Cardiac muscle cell (in vitro differentiated cells and primary cell): ENCODE data around the gene KLK5. TPM values are rescaled to one million over a fixed set of nuclear protein-coding genes. Genes with fewer than 3 reads are reported as not detected.

Source experiments
- DNase-seq, 2 donors: peaks; one replicate each; pipeline versions ENCODE4 v3.0.0 to v3.0.0-alpha.2; 2010 to 2017; ENCODE audit warnings: low read depth in 1 of 2, low spot score in 1 of 2
- H3K27ac ChIP-seq: fragments of 200-600 bp; sonication (generic); 2 replicates; pipeline ENCODE4 v1.5.1; 2016
- H3K27me3 ChIP-seq: fragments of 200-600 bp; sonication (generic); 2 replicates; pipeline ENCODE4 v1.6.0; 2016; ENCODE audit warnings: control low read depth
- H3K36me3 ChIP-seq: fragments of 200-600 bp; sonication (generic); 2 replicates; pipeline ENCODE4 v1.5.1; 2016; ENCODE audit warnings: control low read depth
- H3K4me1 ChIP-seq: fragments of 200-600 bp; sonication (generic); 2 replicates; pipeline ENCODE4 v1.8.1; 2017; ENCODE audit warnings: low read depth, mild to moderate bottlenecking, mixed run types
- H3K4me3 ChIP-seq: fragments of 200-600 bp; sonication (generic); 2 replicates; pipeline ENCODE4 v1.5.1; 2016; ENCODE audit warnings: mild to moderate bottlenecking
- H3K9me3 ChIP-seq: fragments of 200-600 bp; sonication (generic); 2 replicates; pipeline ENCODE4 v1.5.1; 2017; ENCODE audit warnings: low read depth, mild to moderate bottlenecking, control low read depth
- polyA plus RNA-seq: library from polyadenylated mRNA; unstranded; fragments of >200 nt; fragmentation: Nextera tagmentation; extraction: Ambion mirVana; gene quantifications from 2 replicates; pipeline ENCODE4 v1.2.1, GENCODE V29; 2016
- total RNA-seq: library from RNA; depleted of rRNA; stranded (reverse); fragments of >200 nt; gene quantifications from 2 replicates; pipeline ENCODE4 v1.2.3, GENCODE V29; 2016
- TF ChIP-seq, protein P1 (sequence below): IDR thresholded peaks from 2 replicates; pipeline ENCODE4 v1.5.1; 2012; ENCODE audit warnings: low read depth, mild to moderate bottlenecking, low read length

The KLK5 gene, protein sequence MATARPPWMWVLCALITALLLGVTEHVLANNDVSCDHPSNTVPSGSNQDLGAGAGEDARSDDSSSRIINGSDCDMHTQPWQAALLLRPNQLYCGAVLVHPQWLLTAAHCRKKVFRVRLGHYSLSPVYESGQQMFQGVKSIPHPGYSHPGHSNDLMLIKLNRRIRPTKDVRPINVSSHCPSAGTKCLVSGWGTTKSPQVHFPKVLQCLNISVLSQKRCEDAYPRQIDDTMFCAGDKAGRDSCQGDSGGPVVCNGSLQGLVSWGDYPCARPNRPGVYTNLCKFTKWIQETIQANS
- total RNA-seq (not detected in 2 replicates), polyA plus RNA-seq (not detected in 2 replicates)

- Histone ChIP-seq H3K36me3 (no peaks in the 10 kb centered on the region), H3K27me3 (no peaks in the 10 kb centered on the region), H3K4me3 (no peak within 1 kb of the TSS), H3K9me3 (no peaks in the 10 kb centered on the region), H3K27ac (no peak within 1 kb of the TSS), H3K4me1 (no peaks in the 10 kb centered on the region)
- TF ChIP-seq, protein P1, sequence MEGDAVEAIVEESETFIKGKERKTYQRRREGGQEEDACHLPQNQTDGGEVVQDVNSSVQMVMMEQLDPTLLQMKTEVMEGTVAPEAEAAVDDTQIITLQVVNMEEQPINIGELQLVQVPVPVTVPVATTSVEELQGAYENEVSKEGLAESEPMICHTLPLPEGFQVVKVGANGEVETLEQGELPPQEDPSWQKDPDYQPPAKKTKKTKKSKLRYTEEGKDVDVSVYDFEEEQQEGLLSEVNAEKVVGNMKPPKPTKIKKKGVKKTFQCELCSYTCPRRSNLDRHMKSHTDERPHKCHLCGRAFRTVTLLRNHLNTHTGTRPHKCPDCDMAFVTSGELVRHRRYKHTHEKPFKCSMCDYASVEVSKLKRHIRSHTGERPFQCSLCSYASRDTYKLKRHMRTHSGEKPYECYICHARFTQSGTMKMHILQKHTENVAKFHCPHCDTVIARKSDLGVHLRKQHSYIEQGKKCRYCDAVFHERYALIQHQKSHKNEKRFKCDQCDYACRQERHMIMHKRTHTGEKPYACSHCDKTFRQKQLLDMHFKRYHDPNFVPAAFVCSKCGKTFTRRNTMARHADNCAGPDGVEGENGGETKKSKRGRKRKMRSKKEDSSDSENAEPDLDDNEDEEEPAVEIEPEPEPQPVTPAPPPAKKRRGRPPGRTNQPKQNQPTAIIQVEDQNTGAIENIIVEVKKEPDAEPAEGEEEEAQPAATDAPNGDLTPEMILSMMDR = no peak
- DNase-seq = no peak
Observed at GRCh38 chr19:50952910-50953309, at the start of gene KLK5. TSS of gene KLK5 (minus strand) at chr19:50953038. CDS start at chr19:50952657, 381 bp downstream.

- no peak for DNase-seq
- no peaks in the 10 kb centered on the region for H3K4me1 ChIP-seq
- H3K4me3 ChIP-seq = no peak overlapping the region
- TF ChIP-seq, protein P1 = no peak
- no peaks in the 10 kb centered on the region for H3K36me3 ChIP-seq
- H3K27ac ChIP-seq = no peak overlapping the region
- H3K27me3 ChIP-seq = peaks cover 11% of the 10 kb centered on the region
- H3K9me3 ChIP-seq = no peaks in the 10 kb centered on the region
Observed at GRCh38 chr19:51002089-51002532, 49.3 kb upstream of the KLK5 start.

DNA sequence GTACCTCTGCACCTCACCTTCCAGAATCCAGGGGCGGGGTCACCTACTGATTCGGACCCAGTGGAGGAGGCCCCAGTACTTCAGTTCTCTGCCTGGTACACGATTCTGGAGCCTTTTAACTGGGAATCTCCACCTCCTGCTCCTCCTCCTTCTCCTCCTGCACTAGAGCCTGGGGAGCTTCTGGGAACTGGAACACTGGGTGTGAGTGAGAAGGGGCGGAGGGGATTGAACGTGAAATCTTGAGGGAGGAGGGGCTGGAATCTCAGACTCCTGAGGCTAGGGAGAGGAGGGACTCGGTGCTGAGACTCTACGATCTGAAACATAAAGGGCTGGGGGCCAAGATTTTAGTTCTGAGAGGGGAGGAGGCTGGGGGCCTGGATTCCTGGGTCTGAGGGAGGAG, 48.7 kb upstream of the KLK5 start, which contains the start of gene KLK8:
KLK8 (minus strand) TSS at position 90 of the 400 bp plus-strand sequence. CDS start 437 bp downstream, outside the sequence.
- no peak within 1 kb of the TSS for H3K4me3 ChIP-seq
- H3K27me3 ChIP-seq = peaks cover 5% of the 10 kb centered on the region
- no peaks in the 10 kb centered on the region for H3K9me3 ChIP-seq
- TF ChIP-seq, protein P1 = no peak
- no peak for DNase-seq
- no peaks in the 10 kb centered on the region for H3K4me1 ChIP-seq
- H3K27ac ChIP-seq = no peak within 1 kb of the TSS
- H3K36me3 ChIP-seq = no peaks in the 10 kb centered on the region

- no peak overlapping the region for H3K27ac ChIP-seq
- no peak overlapping the region for H3K4me3 ChIP-seq
- H3K27me3 ChIP-seq = no peaks in the 10 kb centered on the region
- H3K36me3 ChIP-seq = no peaks in the 10 kb centered on the region
- DNase-seq = no peak
- H3K9me3 ChIP-seq = no peaks in the 10 kb centered on the region
- H3K4me1 ChIP-seq = no peaks in the 10 kb centered on the region
- TF ChIP-seq, protein P1 = no peak
Observed at GRCh38 chr19:51000981-51001380, 48.1 kb upstream of the KLK5 start.

- Histone ChIP-seq H3K36me3 (no peaks in the 10 kb centered on the region), H3K27me3 (no peaks in the 10 kb centered on the region), H3K4me3 (no peak overlapping the region), H3K4me1 (no peaks in the 10 kb centered on the region), H3K27ac (no peak overlapping the region), H3K9me3 (no peaks in the 10 kb centered on the region)
- no peak for DNase-seq
- TF ChIP-seq, protein P1 = no peak
Observed at GRCh38 chr19:51000426-51000825, 47.6 kb upstream of the KLK5 start.
